ENCODE measurements around the gene RSPH3. TPM values are rescaled to one million over a fixed set of nuclear protein-coding genes. Genes with fewer than 3 reads are reported as not detected.

The RSPH3 gene
- total RNA-seq, 4 donors from 2014 or later = 6.4 to 11.0 (median 9.6) TPM

- WGBS, 2 donors = 84 to 88% methylated on average over 3 of the region's 3 CpGs
- no peak overlapping the region for H3K4me3 ChIP-seq (ENCODE audit: low read depth, poor library complexity, severe bottlenecking)
Measured at GRCh38 chr6:158977382-158977781, 22.6 kb downstream of the RSPH3 start.

GRCh38 chr6:158972241-158973233 is 27.5 kb downstream of the RSPH3 start:
- intact Hi-C loops (cut with DNase I; ENCODE audit: low total_unique reads) = loop anchor here (2.0 kb wide), 1 partner anchor 266 kb away; no protein-coding TSS in a partner anchor
- no peak for DNase-seq (ENCODE audit: low spot score in 2 of 2)
- H3K4me3 ChIP-seq (ENCODE audit: low read depth, poor library complexity, severe bottlenecking) = no peak overlapping the region
- WGBS, 2 donors = 28 to 29% methylated on average over 4 of the region's 4 CpGs
- no peak for TF ChIP-seq POLR2A (IDR thresholded peaks at IDR 0.05)

More at GRCh38 chr6:158977382-158977781, 22.6 kb downstream of the RSPH3 start:
- TF ChIP-seq CTCF (IDR thresholded peaks at IDR 0.05) = no peak
- TF ChIP-seq POLR2A (IDR thresholded peaks at IDR 0.05) = no peak
- no peak for DNase-seq (ENCODE audit: low spot score in 2 of 2)
- intact Hi-C loops (cut with DNase I; ENCODE audit: low total_unique reads) = no loop called here

DNA sequence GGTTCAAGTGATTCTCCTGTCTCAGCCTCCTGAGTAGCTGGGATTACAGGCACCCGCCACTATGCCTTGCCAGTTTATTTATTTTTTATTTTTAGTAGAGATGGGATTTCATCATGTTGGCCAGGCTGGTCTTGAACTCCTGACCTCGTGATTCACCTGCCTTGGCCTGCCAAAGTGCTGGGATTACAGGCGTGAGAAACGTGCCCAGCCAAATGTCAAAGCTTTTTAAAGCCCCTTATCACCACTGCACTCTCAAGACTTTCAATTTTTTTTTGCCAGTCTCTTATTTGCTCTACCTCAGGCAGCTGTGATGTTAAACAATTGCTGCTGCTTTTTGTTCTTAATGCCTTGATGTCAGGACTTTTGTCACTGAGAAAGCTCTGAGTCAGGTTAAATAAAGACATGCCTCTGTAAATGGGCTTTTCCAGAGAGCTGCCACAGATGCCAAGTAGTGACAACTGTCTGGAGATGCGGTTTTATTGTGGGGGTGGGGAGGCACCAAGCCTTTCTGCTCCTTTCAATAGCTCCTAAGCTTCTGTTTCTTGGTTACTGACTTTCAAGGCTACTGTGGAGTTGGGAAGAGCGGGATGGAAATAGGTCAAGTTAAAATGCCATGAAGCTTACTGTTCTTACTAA is 29.2 kb downstream of the RSPH3 start:
- no peak overlapping the region for H3K4me3 ChIP-seq (ENCODE audit: low read depth, poor library complexity, severe bottlenecking)
- TF ChIP-seq CTCF (IDR thresholded peaks at IDR 0.05) (no peak), POLR2A (IDR thresholded peaks at IDR 0.05) (no peak)
- DNase-seq (ENCODE audit: low spot score in 2 of 2) = no peak
- WGBS, 2 donors = 92 to 93% methylated on average over 6 of the region's 6 CpGs
- intact Hi-C loops (cut with DNase I; ENCODE audit: low total_unique reads) = no loop called here

GRCh38 chr6:158969148-158969547 is 30.9 kb downstream of the RSPH3 start:
- DNase-seq (ENCODE audit: low spot score in 2 of 2) = no peak

GRCh38 chr6:158963020-158963808 is 36.8 kb downstream of the RSPH3 start:
- no peak for TF ChIP-seq POLR2A (IDR thresholded peaks at IDR 0.05)
- no peak for TF ChIP-seq CTCF (IDR thresholded peaks at IDR 0.05)
- H3K4me3 ChIP-seq (ENCODE audit: low read depth, poor library complexity, severe bottlenecking) = no peak overlapping the region
- intact Hi-C loops (cut with DNase I; ENCODE audit: low total_unique reads) = no loop called here
- no peak for DNase-seq (ENCODE audit: low spot score in 2 of 2)

More at GRCh38 chr6:158969148-158969547, 30.9 kb downstream of the RSPH3 start:
- no peak overlapping the region for H3K4me3 ChIP-seq (ENCODE audit: low read depth, poor library complexity, severe bottlenecking)
- intact Hi-C loops (cut with DNase I; ENCODE audit: low total_unique reads) = no loop called here
- 88 to 97% methylated on average over 1 of the region's 1 CpG for WGBS, 2 donors
- no peak for TF ChIP-seq POLR2A (IDR thresholded peaks at IDR 0.05)
- no peak for TF ChIP-seq CTCF (IDR thresholded peaks at IDR 0.05)

Data from lower leg skin (tissue), 4 donors.